Parathyroid adenoma (tissue), 2 donors: ENCODE data around the gene SUPT5H.

Experiments used
- H2AFZ ChIP-seq: fragments of 300-600 bp; sonication (generic); one replicate; pipeline ENCODE4 v1.7.0; 2017; ENCODE audit warnings: antibody characterized with exemption, mild to moderate bottlenecking
- H3K27ac ChIP-seq: fragments of 300-600 bp; sonication (generic); one replicate; pipeline ENCODE4 v1.7.0; 2017
- H3K27me3 ChIP-seq: fragments of 300-600 bp; sonication (generic); one replicate; pipeline ENCODE4 v1.7.0; 2017; ENCODE audit warnings: low read length; ENCODE audit not compliant: control insufficient read depth, insufficient read depth
- H3K36me3 ChIP-seq: fragments of 300-600 bp; sonication (generic); one replicate; pipeline ENCODE4 v1.7.0; 2017; ENCODE audit warnings: low read length; ENCODE audit not compliant: control insufficient read depth, insufficient read depth
- H3K4me1 ChIP-seq: fragments of 300-600 bp; sonication (generic); one replicate; pipeline ENCODE4 v1.7.0; 2017; ENCODE audit warnings: control low read depth
- H3K4me2 ChIP-seq: fragments of 300-600 bp; sonication (generic); one replicate; pipeline ENCODE4 v1.7.0; 2017; ENCODE audit warnings: low read length
- H3K4me3 ChIP-seq: fragments of 300-600 bp; sonication (generic); one replicate; pipeline ENCODE4 v1.7.0; 2017; ENCODE audit warnings: low read depth, low read length
- H3K79me2 ChIP-seq: fragments of 300-600 bp; sonication (generic); one replicate; pipeline ENCODE4 v1.7.0; 2017; ENCODE audit warnings: control low read depth
- H3K9ac ChIP-seq: fragments of 300-600 bp; sonication (generic); one replicate; pipeline ENCODE4 v1.7.0; 2017; ENCODE audit warnings: mild to moderate bottlenecking
- H3K9me3 ChIP-seq: fragments of 300-600 bp; sonication (generic); one replicate; pipeline ENCODE4 v1.7.0; 2017; ENCODE audit warnings: low read length; ENCODE audit not compliant: control insufficient read depth
- CTCF ChIP-seq: fragments of 300-600 bp; sonication (generic); IDR thresholded peaks from one replicate; pipeline ENCODE4 v1.7.0; 2017; ENCODE audit warnings: antibody characterized with exemption, mild to moderate bottlenecking
- donor health status: primary hyperparathyroidism.

SUPT5H gene

GRCh38 chr19:39432677-39433025 lies 12.7 kb upstream of the SUPT5H start:
- no peak for TF ChIP-seq CTCF
- H3K4me3 ChIP-seq: no peak overlapping the region

GRCh38 chr19:39433480-39434079 lies 11.8 kb upstream of the SUPT5H start:
- Histone ChIP-seq H3K79me2 (peaks cover 22% of the 10 kb centered on the region), H3K27me3 (no peaks in the 10 kb centered on the region), H2AFZ (no peak overlapping the region), H3K4me1 (peaks cover 8% of the 10 kb centered on the region), H3K9ac (no peak overlapping the region), H3K4me3 (no peak overlapping the region), H3K4me2 (no peak overlapping the region), H3K9me3 (no peaks in the 10 kb centered on the region), H3K36me3 (no peaks in the 10 kb centered on the region), H3K27ac (no peak overlapping the region)
- no peak for TF ChIP-seq CTCF

More at GRCh38 chr19:39432677-39433025, 12.7 kb upstream of the SUPT5H start:
- Histone ChIP-seq H3K27me3 (no peaks in the 10 kb centered on the region), H3K9me3 (no peaks in the 10 kb centered on the region), H3K4me2 (no peak overlapping the region), H2AFZ (no peak overlapping the region), H3K36me3 (no peaks in the 10 kb centered on the region), H3K27ac (no peak overlapping the region), H3K79me2 (peaks cover 22% of the 10 kb centered on the region), H3K9ac (no peak overlapping the region), H3K4me1 (peaks cover 8% of the 10 kb centered on the region)

- H3K4me1 ChIP-seq: peaks cover 8% of the 10 kb centered on the region
- no peaks in the 10 kb centered on the region for H3K36me3 ChIP-seq
- peak overlapping the region; percentile 1 for H3K27ac ChIP-seq
- no peaks in the 10 kb centered on the region for H3K27me3 ChIP-seq
- peak overlapping the region; percentile 97 for H3K4me2 ChIP-seq
- H2AFZ ChIP-seq: no peak overlapping the region
- no peak for TF ChIP-seq CTCF
- no peak overlapping the region for H3K9ac ChIP-seq
- H3K4me3 ChIP-seq: peak overlapping the region; percentile 100
- H3K9me3 ChIP-seq: no peaks in the 10 kb centered on the region
- peaks cover 22% of the 10 kb centered on the region for H3K79me2 ChIP-seq
Observed at GRCh38 chr19:39434123-39435076, 11.0 kb upstream of the SUPT5H start.

- H3K27ac ChIP-seq: peak within 1 kb of the TSS; percentile 91
- peaks cover 8% of the 10 kb centered on the region for H3K4me1 ChIP-seq
- peak within 1 kb of the TSS; percentile 98 for H2AFZ ChIP-seq
- TF ChIP-seq CTCF: no peak
- H3K4me2 ChIP-seq: peak within 1 kb of the TSS; percentile 99
- H3K9ac ChIP-seq: peak within 1 kb of the TSS; percentile 83
- peaks cover 22% of the 10 kb centered on the region for H3K79me2 ChIP-seq
- no peaks in the 10 kb centered on the region for H3K27me3 ChIP-seq
- H3K4me3 ChIP-seq: peak within 1 kb of the TSS; percentile 100
- no peaks in the 10 kb centered on the region for H3K9me3 ChIP-seq
- H3K36me3 ChIP-seq: no peaks in the 10 kb centered on the region
Observed at GRCh38 chr19:39435499-39436349, 9.7 kb upstream of the SUPT5H start, which contains the start of gene RPS16. RPS16 (minus strand) TSS chr19:39435949; CDS start chr19:39435895, 54 bp downstream.
